ENCODE measurements around the gene GRM8. TPM values are rescaled to one million over a fixed set of nuclear protein-coding genes. Genes with fewer than 3 reads are reported as not detected.

GRM8 gene
- total RNA-seq, 1 donor from 2014 or later: not detected

GRCh38 chr7:126819197-126819484, 433.6 kb downstream of the GRM8 start:
- no peaks in the 10 kb centered on the region for H3K9me3 ChIP-seq
- no peaks in the 10 kb centered on the region for H3K27me3 ChIP-seq
- H3K4me1 ChIP-seq: no peaks in the 10 kb centered on the region
- H3K4me3 ChIP-seq: no peak overlapping the region
- H3K36me3 ChIP-seq: no peaks in the 10 kb centered on the region
- ATAC-seq (no peak), DNase-seq (no peak)
- TF ChIP-seq CTCF (IDR thresholded peaks at IDR 0.05): no peak
- intact Hi-C loops (cut with DNase I): no loop called here
- H3K27ac ChIP-seq: no peak overlapping the region

- no peak for ATAC-seq
Measured at GRCh38 chr7:126818393-126819196, 434.1 kb downstream of the GRM8 start.

GRCh38 chr7:126809188-126809587, 443.6 kb downstream of the GRM8 start:
- no peak for TF ChIP-seq CTCF (IDR thresholded peaks at IDR 0.05)
- ATAC-seq (no peak), DNase-seq (no peak)
- Histone ChIP-seq H3K27me3 (no peaks in the 10 kb centered on the region), H3K4me1 (no peaks in the 10 kb centered on the region), H3K27ac (no peak overlapping the region), H3K4me3 (no peak overlapping the region), H3K9me3 (no peaks in the 10 kb centered on the region), H3K36me3 (no peaks in the 10 kb centered on the region)
- intact Hi-C loops (cut with DNase I): no loop called here

More at GRCh38 chr7:126818393-126819196, 434.1 kb downstream of the GRM8 start:
- no peaks in the 10 kb centered on the region for H3K4me1 ChIP-seq
- H3K36me3 ChIP-seq: no peaks in the 10 kb centered on the region
- H3K9me3 ChIP-seq: no peaks in the 10 kb centered on the region
- no peak for DNase-seq
- TF ChIP-seq CTCF (IDR thresholded peaks at IDR 0.05): no peak
- intact Hi-C loops (cut with DNase I): no loop called here
- no peaks in the 10 kb centered on the region for H3K27me3 ChIP-seq
- H3K27ac ChIP-seq: no peak overlapping the region
- no peak overlapping the region for H3K4me3 ChIP-seq

GRCh38 chr7:126806614-126807013, 446.1 kb downstream of the GRM8 start:
- Histone ChIP-seq H3K4me1 (no peaks in the 10 kb centered on the region), H3K4me3 (no peak overlapping the region), H3K27me3 (no peaks in the 10 kb centered on the region), H3K27ac (no peak overlapping the region), H3K36me3 (no peaks in the 10 kb centered on the region), H3K9me3 (no peaks in the 10 kb centered on the region)
- DNase-seq (no peak), ATAC-seq (no peak)
- intact Hi-C loops (cut with DNase I): no loop called here
- no peak for TF ChIP-seq CTCF (IDR thresholded peaks at IDR 0.05)

- no peaks in the 10 kb centered on the region for H3K27me3 ChIP-seq
- no peak overlapping the region for H3K4me3 ChIP-seq
- ATAC-seq (no peak), DNase-seq (no peak)
- no peaks in the 10 kb centered on the region for H3K9me3 ChIP-seq
- TF ChIP-seq CTCF (IDR thresholded peaks at IDR 0.05): no peak
- no peaks in the 10 kb centered on the region for H3K36me3 ChIP-seq
- intact Hi-C loops (cut with DNase I): no loop called here
- no peak overlapping the region for H3K27ac ChIP-seq
- H3K4me1 ChIP-seq: no peaks in the 10 kb centered on the region
Measured at GRCh38 chr7:126805351-126805750, 447.4 kb downstream of the GRM8 start.

GRCh38 chr7:126804604-126805003, 448.1 kb downstream of the GRM8 start:
- no peak for TF ChIP-seq CTCF (IDR thresholded peaks at IDR 0.05)
- Histone ChIP-seq H3K27me3 (no peaks in the 10 kb centered on the region), H3K36me3 (no peaks in the 10 kb centered on the region), H3K4me3 (no peak overlapping the region), H3K27ac (no peak overlapping the region), H3K4me1 (no peaks in the 10 kb centered on the region), H3K9me3 (no peaks in the 10 kb centered on the region)
- DNase-seq (no peak), ATAC-seq (no peak)
- intact Hi-C loops (cut with DNase I): no loop called here

Data from upper lobe of right lung (tissue), 1 donor.